Activated CD8-positive, alpha-beta memory T cell treated with anti-CD3 and anti-CD28 coated beads, Interleukin-2, amount 50 U/mL, for 48 hours (primary cell): ENCODE data around the gene COMT.
"Not testable (repeated sequence)": the region's sequence is repeated elsewhere in the genome, so short reads cannot be mapped to it uniquely, and the experiment has no call there.

Experiments
- DNase-seq: peaks from one replicate; pipeline ENCODE4 v3.0.0-alpha.2; 2020

The COMT gene

DNA sequence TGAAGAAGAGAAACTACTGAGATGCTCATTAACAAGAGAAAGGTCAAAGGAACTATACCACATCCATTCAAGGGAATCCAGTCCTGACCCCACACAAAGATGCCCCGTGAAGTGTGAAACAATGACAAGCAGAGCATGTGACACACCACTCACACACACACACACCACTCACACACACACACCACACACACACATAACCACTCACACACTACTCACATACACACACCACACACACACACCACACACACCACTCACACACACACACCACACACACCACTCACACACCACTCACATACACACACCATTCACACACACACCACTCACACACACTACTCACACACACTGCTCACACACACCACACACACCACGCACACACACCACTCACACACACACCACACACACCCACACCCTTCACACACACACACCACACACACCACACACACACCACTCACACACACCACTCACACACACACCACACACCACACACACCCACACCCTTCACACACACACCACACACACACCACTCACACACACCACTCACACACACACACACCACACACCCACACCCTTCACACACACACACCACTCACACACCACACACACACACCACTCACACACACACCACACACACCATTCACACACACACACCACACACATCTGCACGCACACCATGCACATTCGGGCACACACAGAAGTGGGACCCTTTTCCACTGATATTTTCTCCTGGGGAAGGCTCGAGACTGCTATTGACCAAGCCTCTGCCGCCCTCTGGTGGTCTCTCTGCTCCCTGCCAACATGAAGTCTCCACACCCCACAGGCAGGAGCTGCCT is 32.0 kb upstream of the COMT start:
- DNase-seq: peak; percentile 90

DNA sequence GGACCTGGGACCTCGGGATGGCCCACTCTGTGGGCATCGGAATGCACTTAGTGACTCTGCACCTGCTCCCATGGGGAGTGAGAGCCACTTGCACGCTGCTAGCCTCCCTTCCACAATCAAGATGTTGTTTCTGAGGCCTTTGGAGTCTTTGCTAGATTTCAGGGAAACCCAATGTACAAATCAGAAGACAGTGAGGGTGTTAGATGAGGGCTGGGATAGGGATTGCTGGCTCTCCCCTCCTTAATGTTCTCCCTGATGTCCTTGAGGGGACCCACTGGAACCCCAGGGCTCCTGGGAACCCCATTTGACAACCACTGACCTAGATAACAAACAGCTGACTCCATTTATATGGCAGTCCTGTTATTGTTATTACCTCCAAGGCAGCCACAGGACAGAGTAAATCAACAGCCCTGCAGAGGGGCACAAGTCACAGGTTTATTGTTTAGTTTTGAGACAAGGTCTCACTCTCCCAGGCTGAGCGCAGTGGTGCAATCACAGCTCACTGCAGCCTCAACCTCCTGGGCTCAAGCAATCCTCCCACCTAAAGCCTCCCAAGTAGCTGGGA is 31.3 kb upstream of the COMT start:
- DNase-seq: no peak

DNA sequence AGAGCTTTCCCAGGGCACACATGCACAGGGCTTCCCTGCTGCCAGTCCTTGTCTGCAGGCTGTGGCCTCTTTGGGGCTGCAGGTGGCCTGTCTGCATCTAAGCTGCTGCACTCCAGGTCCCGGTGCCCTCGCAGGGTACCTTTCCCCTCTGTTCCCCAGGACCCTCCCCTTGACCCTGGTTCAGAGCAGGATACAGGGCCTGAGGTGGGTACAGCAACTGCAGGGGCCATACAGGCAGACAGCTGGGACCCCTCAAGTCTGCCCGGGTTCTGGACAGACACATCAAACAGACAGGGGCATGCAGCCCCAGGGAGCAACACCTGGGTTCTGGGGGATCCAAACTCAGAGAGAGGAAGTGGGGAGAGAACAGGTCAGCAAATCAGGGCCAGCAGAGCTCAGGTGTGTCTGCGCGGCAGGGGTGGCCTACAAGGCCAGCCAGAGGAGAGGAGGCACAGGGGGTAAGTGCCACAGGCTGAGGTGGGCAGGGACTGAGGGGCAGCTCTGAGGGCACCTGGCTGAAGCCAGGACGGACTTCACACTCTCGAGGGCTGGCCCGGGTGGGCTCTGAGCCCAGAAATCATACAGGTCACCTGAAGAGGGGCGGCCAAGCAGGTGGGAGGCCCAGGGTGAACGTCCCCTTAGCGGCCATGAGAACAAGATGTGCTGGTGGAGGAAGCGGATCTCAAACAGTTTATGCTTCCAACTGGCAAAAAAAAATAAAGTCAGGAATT is 29.9 kb upstream of the COMT start:
- DNase-seq: no peak

DNA sequence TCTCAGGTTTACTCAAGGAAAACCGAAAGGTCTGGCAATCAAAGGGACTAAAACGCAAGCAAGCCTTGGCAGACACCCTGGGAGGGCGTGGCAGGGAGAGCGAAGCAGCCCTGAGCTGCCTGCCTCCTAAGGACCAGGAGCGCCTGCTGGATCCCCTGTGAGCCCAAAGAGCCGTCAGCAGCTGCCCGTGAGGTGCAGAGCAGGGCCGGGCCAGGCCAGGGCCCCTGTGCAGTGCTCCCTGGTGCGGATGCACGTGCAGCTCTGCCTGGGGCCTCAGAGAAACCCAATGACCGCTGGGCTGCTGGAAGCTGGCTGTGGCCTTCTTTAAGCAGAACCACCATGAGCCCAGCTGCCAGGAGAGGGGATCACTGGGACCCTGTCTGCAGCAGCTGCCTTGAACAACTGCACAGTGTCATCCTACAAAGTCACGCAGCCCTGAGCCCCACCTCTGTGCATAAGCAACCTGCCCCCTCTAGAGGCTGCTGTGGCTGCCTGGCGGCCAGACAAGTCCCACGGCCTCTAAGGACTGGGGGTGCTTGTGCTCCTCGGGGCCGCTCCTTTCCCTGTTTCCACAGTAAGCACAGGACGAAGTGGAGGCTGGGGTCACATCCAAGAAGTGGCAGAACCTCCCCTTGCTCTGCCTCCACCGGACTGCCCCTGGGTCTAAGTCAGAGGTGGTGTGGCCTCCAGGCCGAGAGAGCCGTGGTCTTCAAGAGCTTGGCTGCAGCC is 29.1 kb upstream of the COMT start:
- no peak for DNase-seq

DNA sequence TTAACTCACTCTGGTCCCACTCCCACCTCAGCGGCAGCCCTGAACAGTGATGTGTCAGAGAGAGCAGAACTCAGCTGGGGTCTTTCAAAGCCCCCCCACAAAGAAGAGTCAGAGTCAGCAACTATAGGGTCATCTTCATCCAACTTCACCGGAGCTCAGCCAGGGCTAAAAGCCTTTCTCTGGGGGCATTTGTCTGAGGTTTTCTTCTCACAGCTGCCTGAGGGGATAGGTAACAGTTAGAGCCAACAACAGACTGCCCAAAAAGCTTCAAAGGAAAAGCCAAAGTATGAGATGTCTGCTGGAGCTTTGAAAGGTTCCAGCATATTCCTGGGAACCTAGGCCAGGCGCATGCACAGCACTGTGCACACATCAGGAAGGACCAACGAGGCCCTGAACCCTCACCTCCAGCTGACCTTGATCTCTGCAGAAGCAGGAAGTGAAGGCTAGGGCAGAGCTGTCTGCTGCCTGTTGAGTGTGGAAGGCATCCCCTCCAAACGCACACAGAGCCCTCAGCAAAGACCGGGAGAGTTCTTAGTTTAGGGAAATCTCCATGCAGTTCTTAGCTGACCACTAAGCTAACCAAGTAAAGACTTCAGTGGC is 28.1 kb upstream of the COMT start:
- no peak for DNase-seq

DNA sequence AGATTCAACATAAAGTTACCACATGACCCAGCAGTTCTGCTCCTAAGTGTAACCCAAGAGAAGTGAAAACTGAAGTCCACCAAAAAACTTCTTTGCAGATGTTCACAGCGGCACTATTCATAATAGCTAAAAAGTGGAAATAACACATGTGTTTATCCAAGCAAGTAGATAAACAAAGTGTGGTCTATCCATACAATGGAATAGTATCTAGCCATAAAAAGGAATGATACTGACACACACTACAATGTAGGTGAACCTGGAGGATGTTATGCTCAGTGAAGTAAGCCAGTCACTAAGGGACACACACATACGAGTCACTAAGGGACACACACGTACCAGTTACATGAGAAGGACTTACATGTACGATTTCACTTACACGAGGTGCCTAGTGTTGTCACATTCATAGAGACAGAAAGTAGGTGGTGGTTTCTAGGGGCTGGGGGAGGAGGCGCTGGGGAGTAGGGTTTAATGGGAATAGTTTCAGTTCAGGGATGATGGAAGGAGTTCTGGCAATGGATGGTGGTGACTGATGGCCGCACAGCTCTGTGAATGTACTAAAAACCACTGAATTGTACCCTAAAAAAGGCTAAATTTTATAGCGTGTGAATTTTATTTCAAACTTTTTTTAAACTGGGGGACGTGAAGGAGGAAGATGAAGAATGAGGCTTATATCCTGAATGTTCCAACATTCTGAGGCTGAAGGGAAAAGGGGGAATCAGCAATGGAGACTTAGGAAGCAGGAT is 27.2 kb upstream of the COMT start:
- DNase-seq: no peak

DNA sequence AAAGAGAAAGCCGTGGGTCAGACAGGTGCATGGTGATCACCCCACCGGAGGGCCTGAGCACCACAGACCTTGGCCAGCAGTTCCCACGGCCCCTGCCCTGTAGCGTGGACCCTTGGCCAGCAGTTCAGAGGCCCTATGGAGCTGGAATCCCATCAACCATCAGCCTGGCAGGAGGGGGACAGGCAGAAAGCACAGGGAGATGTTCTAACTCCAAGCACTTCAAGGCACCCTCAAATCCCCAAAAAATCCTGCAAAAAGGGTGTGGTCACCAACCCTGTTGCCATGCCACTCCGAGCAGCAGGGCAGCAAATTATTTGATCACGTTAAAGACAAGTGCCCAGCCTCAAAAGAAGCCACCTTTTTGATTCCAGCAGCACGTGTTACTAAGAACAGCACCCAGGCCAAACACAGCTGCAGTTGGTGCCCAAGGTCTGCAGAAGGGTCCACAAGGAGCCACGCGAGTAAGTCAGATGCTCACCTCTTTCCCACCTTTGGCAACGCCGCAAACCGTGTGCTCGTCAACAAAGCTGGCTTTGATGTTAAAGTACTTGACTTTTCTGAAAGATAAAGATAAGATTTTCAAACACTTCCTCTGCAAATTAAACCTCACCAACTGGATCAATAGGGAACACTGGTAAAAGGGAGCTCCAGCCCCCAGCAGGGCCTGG is 26.2 kb upstream of the COMT start:
- DNase-seq: no peak

DNA sequence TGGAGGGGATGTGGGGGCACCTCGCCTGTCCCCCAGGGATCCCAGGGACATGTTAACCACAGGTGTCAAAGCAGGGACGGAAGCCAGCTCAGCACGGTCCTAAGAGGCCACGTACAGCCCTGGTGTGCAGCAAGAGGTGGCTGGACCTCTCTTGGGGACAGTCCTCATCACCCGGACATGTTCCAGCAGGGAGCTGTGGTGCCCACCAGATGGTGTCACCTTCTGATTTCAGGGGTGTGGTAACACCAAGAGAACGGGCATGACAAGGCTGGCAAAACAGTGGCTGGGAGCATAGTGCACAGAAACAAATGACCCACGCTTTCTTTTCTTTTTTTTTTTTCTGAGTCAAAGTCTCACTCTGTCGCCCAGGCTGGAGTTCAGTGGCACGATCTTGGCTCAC is 25.6 kb upstream of the COMT start:
- DNase-seq: no peak

DNA sequence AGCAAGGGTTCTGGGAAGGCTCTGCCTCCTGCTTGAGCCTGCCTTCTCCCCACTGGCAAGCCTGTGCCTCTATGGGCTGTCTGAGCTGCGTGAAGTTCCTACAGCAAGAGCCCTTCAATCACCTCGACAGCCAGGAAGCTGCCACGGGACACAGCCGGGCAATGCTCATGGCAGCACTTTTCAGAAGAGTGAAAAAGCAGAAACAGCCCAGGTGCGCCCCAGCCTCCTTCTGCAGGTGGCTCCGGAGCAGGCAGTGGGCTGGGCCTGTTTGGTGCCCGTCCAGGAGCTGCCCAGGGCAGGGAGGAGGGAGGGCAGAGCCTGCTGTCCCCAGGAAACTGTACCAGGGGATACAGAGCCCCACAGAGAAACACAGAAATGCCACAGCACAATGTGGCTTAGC is 24.6 kb upstream of the COMT start:
- DNase-seq: no peak

DNA sequence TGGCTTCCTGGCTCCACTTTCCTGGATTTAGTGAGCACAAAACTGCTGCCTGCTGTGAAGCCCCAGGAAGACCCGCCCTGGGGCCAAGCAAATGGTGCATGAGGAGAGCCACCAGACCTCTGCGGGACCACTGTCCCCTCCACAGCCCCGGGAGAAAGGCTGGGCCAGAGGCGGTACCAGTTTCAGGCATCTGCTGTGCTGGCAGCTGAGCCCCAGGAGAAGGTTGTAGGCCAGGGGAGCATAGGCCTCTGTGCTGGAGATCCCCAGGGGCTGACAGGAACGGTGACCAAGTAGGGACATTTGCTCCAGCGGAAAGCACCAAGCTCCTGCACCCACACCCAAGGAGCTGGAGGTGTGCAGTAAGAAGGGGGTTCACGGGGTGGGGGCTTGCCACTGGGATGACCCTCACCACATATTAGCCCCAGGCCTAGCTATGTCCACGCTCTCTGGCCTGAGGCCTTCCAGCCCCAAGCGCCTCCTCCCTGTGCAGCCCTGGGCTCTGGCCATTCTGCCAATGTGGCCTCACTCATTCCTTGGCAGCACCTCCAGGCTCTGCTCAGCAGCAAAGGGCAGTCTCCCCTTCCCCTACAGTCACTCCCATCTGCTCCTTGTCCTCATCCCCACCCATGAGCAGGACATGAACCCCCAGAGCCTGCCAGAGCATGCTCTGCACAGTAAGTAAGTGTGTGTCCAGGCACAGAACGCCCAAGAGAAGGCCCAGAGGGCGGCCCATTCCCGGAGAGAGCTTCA is 24.0 kb upstream of the COMT start:
- DNase-seq: no peak

DNA sequence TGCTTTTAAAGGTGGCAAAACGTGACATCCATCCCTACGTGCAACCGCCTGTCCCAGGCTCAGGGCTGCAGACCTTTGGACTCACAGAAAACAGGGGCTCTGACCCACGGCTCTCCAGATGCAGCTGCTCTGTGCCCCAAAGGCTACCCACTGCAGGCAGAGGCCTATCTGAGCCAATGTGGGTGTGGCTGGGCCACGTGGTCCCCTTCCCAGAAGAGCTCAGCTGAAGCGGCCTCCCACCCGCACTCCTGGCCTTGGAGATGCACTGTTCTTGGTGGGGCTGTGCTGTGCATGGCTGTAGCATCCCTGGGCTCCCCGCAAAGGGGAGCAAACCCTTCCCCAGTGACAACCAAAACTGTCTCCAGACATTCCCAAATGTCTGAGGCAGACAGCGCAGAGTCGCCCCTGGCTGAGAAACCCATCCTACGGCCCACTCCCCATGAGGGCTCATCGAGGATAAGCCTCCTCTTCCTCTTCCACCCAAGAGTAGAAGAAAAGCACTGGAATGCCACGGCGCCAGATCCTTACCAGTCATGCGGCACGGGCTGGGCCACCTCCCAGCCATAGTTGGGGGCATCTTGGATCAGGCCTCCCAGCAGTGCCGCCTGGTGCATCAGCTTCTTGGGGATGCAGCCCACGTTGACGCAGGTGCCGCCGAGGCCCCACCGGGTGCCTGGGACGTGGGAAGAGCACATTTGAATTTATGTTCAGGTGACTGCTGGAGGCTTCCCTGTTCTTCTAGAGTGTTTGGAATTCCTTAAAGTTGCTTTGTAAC is 23.1 kb upstream of the COMT start:
- DNase-seq: no peak

DNA sequence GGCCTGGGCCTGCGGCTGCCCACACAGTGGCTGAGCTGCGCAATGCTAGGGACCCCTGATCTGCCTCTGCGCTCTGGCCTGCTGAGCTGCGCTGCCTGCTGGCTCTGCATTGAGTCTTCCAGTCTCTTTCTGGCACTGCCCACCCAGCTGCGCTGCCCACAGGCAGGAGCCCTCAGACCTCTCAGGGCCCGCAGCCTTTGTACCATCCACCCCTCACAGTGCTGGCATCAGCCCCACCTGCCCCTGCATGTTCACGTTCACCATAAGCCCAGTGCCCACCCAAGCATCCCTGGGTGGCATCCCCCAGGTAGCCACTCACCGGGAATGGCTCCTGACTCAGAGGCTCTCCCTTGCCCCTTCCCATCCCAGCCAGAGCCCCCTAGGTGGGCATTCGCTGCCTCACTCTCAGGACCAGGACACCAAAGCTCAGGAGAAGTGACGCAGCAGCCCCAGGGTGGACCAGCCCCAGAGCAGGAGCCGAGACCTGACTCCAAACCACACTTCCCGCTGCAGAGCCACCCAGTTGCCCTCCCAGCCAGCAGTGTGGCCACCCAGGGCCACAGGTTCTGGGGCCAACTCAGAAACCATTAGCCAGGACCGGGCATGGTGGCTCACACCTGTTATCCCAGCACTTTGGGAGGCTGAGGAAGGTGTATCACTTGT is 21.7 kb upstream of the COMT start:
- no peak for DNase-seq

DNA sequence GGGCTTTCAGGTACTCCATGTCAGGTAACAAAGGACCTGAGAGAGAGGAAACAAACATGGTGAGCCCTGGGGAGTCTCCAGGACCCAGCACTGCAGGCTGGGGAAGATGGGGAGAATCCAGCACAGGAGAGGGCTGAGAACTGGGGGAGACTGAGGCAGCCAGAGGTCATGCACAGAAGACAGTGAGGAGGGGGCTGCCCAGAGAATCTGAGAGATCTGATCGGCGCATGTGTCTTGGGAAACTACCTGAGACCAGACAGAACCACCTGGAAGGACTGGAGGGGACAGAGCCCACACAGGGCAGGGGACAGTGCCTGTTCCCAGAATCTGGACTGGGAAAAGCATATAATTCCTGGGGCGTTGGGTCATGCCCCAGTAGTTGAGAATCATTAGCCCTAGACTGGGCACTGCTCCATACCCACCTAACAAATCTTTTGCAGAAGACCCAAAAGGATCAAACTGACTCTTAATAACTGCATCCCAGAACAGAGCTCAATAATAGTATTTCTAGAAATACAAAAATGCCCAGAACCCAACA is 20.0 kb upstream of the COMT start:
- no peak for DNase-seq

DNA sequence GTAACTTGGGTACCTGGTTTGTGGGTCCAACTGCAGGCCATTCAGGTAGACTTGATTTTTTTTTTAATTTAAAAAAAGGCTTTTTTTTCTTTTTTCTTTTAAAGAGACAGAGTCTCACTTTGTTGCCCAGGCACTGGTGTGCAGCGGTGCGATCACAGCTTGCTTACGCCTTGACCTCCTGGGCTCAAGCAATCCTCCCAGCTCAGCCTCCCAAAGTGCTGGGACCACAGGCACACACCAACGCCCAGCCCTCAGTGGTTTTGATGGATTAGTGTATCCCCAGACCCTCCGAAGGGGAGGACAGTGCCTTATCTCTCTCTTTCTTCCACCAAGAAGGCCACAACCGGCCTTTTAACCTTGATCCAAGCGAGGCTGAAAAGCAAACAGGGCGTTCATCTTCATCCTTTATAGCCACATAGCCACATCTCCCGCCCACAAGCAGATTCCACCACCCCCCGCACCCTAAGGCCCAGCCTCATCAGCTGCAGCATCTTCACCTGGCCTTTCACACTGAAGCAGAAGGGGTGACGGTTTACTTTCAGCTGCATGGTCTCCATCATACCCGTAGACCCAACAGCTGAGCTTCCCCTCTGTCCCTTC is 17.6 kb upstream of the COMT start:
- no peak for DNase-seq

DNA sequence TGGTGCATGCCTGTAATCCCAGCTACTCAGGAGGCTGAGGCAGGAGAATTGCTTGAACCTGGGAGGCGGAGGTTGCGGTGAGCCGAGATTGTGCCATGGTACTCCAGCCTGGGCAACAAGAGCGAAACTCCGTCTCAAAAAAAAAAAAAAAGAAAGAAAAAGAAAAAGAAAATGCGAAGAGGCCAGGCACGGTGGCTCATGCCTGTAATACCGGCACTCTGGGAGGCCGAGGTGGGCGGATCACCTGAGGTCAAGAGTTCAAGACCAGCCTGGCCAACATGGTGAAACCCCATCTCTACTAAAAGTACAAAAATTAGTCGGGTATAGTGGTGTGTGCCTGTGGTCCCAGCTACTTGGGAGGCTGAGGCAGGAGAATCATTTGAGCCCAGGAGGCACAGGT is 15.5 kb upstream of the COMT start:
- not testable (repeated sequence) for DNase-seq

DNA sequence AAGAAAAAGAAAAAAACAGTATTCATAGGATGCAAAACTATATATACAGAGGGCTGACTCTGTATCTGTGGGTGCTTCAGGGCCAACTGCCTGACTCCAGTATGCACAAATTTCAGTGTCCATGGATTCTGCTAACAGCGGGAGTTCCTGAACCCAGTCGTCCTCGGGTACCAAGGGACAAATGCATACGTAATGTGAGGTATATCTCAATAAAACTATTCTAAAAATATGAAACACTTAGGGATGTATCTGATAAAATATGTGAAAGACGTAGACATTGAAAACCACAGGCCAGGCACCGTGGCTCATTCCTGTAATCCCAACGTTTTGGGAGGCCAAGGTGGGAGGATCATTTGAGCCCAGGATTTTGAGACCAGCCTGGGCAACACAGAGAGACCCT is 13.9 kb upstream of the COMT start:
- no peak for DNase-seq

DNA sequence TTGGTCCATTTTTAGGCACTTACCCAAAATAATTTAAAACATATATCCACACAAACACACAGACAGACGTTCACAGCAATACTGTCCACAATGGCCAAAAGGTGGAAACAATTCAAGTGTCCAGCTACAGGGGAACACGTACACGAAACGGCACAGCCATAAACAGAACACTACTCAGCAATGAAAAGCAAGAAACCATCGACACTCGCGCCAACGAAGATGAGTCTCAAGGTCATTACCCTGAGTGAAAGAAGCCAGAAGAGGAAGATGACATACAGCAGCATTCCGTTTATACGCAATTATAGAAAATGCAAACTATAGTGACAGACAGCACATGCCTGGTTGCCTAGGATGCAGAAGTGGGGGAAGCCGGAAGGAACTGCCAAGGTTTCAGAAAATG is 13.4 kb upstream of the COMT start:
- no peak for DNase-seq

DNA sequence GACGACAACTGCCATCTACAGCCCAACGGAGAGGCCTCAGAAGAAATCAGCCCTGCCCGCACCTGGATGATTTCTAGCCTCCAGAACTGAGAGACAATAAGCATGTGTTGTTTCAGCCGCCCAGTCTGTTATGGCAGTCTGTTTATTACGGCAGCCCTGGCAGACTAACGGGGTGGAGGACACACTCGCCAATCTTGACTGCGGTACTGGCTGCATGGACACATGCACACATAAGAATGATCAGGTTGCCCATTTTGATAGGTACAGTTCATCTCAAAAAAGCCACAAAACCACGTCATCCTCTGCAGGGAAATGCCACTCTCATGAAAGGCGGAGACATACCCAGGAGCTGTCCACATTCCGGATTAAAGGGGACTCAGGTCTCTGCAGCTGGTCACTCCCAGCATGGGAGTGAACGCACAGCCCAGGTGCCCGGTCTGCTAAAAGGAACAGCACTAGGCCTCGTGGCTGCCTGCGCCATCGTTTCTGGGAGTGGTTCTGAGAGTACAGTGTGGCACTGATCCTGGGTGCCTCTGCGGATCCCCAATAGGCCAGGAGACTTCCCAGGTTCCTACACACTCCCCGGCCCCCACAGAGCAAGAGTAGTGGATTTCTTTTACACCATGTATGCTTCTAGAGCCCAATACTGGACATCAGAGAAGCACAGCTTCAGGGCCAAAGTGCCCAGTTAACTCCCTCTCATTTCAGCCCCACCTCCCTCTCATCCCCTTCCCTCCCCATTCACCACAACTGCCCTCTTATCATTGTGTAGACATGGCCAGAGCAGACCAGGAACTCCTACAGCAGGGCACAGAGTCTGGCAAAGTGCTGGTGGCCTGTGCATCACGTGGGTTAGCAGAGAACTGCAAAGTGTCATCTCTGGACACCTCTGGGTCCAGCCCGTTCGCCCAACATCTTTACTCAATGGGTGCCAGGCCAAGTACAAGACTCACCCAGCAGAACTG is 11.7 kb upstream of the COMT start:
- DNase-seq: no peak
